NCI-H2081 treated with DMSO at 0.1 percent for 48 hours (cell line): ENCODE results near the gene CAST.
"Not testable (repeated sequence)": the region's sequence is repeated elsewhere in the genome, so short reads cannot be mapped to it uniquely, and the experiment has no call there.

ENCODE experiments used
- DNase-seq: peaks from one replicate; lab custom pipeline; 2025; lab: John Stamatoyannopoulos, UW

The CAST gene

GRCh38 chr5:96781031-96781971 lies 119.1 kb downstream of the CAST start:
- peak; percentile 17 for DNase-seq

- DNase-seq, result no peak
Observed at GRCh38 chr5:96783326-96783725, 121.2 kb downstream of the CAST start.

GRCh38 chr5:96785326-96786109 lies 123.3 kb downstream of the CAST start:
- DNase-seq, result peak; percentile 19

GRCh38 chr5:96788112-96788749 lies 126.1 kb downstream of the CAST start:
- DNase-seq, result no peak

- no peak for DNase-seq
Observed at GRCh38 chr5:96789794-96790330, 127.7 kb downstream of the CAST start.

- DNase-seq, result no peak
Observed at GRCh38 chr5:96790961-96791504, 128.9 kb downstream of the CAST start.

GRCh38 chr5:96794757-96795156 lies 132.6 kb downstream of the CAST start:
- no peak for DNase-seq

GRCh38 chr5:96795626-96796025 lies 133.4 kb downstream of the CAST start:
- no peak for DNase-seq

- DNase-seq, result no peak
Observed at GRCh38 chr5:96796434-96796833, 134.3 kb downstream of the CAST start.

- DNase-seq, result not testable (repeated sequence)
Observed at GRCh38 chr5:96801718-96802117, 139.5 kb downstream of the CAST start.

GRCh38 chr5:96807075-96807654 lies 145.0 kb downstream of the CAST start:
- peak; percentile 5 for DNase-seq

GRCh38 chr5:96808541-96808828 lies 146.3 kb downstream of the CAST start:
- no peak for DNase-seq

GRCh38 chr5:96808868-96809558 lies 146.8 kb downstream of the CAST start:
- DNase-seq, result no peak

- DNase-seq, result no peak
Observed at GRCh38 chr5:96809921-96810320, 147.7 kb downstream of the CAST start.

- DNase-seq, result no peak
Observed at GRCh38 chr5:96812851-96813250, 150.7 kb downstream of the CAST start.

GRCh38 chr5:96814041-96814440 lies 151.9 kb downstream of the CAST start:
- no peak for DNase-seq

GRCh38 chr5:96816411-96816939 lies 154.3 kb downstream of the CAST start:
- DNase-seq, result no peak

GRCh38 chr5:96816991-96817390 lies 154.8 kb downstream of the CAST start:
- no peak for DNase-seq

- DNase-seq, result no peak
Observed at GRCh38 chr5:96817506-96817905, 155.3 kb downstream of the CAST start.

GRCh38 chr5:96818125-96818788 lies 156.1 kb downstream of the CAST start:
- DNase-seq, result no peak
